ENCODE data around the gene ATG16L1.

DNA sequence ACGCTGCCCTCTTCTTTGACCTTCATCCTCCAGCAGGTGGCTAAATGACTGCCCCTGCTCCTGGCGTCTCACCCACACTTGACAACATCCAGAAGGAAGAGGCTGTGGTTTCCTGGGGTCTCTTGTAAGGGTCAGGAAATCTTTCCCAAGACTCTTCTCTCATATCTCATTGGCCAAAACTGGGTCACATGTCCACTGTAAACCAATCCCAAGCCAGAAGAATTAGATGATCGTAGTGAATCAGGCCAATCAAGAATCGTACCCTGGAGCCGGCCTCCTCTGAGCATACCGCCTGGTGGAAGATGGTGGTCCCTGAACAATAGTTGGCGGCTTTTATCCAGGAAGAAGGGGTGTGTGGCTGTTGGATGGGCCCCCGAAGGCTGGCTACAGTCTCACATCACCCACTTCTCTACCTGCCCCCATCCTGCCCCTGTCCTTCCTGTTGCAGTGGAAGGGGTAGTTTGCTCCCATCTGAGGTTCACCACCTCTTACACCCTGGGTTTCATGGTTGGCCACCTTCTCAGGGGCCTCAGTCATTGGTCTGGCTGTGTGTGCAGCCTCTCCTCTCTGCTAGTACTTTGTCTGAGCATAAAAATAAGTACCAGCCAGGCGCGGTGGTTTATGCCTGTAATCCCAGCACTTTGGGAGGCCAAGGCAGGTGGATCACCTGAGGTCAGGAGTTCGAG is 59.9 kb downstream of the ATG16L1 start:
- TF ChIP-seq, protein P1, sequence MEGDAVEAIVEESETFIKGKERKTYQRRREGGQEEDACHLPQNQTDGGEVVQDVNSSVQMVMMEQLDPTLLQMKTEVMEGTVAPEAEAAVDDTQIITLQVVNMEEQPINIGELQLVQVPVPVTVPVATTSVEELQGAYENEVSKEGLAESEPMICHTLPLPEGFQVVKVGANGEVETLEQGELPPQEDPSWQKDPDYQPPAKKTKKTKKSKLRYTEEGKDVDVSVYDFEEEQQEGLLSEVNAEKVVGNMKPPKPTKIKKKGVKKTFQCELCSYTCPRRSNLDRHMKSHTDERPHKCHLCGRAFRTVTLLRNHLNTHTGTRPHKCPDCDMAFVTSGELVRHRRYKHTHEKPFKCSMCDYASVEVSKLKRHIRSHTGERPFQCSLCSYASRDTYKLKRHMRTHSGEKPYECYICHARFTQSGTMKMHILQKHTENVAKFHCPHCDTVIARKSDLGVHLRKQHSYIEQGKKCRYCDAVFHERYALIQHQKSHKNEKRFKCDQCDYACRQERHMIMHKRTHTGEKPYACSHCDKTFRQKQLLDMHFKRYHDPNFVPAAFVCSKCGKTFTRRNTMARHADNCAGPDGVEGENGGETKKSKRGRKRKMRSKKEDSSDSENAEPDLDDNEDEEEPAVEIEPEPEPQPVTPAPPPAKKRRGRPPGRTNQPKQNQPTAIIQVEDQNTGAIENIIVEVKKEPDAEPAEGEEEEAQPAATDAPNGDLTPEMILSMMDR (IDR thresholded peaks at IDR 0.05; ENCODE audit: borderline replicate concordance, extremely low read depth, low read length, poor library complexity, severe bottlenecking) = no peak
- TF ChIP-seq EZH2 (IDR thresholded peaks at IDR 0.05; ENCODE audit: borderline replicate concordance, low read depth, low read length, severe bottlenecking) = no peak

Measured in DND-41 (cell line).